HUES48 (cell line): ENCODE measurements around the gene SCN2B.

Experiments used
- H3K27ac ChIP-seq: one replicate; pipeline ENCODE4 v1.7.0; 2013; ENCODE audit warnings: low read depth, low read length, inconsistent platforms
- H3K27me3 ChIP-seq: 2 replicates; pipeline ENCODE4 v1.6.1; 2013; ENCODE audit warnings: mild to moderate bottlenecking, low read length; ENCODE audit not compliant: control insufficient read depth, insufficient read depth
- H3K36me3 ChIP-seq: 2 replicates; pipeline ENCODE4 v1.6.1; 2013; ENCODE audit warnings: low read length; ENCODE audit not compliant: control insufficient read depth, insufficient read depth
- H3K4me1 ChIP-seq: 2 replicates; pipeline ENCODE4 v1.6.1; 2013; ENCODE audit warnings: mild to moderate bottlenecking, low read length; ENCODE audit not compliant: control insufficient read depth, insufficient read depth
- H3K4me3 ChIP-seq: 2 replicates; pipeline ENCODE4 v1.5.1; 2013; ENCODE audit warnings: mild to moderate bottlenecking, low read depth, low read length
- H3K9ac ChIP-seq: 2 replicates; pipeline ENCODE4 v1.6.1; 2013; ENCODE audit warnings: mild to moderate bottlenecking, low read depth, low read length, moderate library complexity
- H3K9me3 ChIP-seq: 2 replicates; pipeline ENCODE4 v1.6.1; 2013; ENCODE audit warnings: low read length; ENCODE audit not compliant: control insufficient read depth, insufficient read depth

The SCN2B gene

DNA sequence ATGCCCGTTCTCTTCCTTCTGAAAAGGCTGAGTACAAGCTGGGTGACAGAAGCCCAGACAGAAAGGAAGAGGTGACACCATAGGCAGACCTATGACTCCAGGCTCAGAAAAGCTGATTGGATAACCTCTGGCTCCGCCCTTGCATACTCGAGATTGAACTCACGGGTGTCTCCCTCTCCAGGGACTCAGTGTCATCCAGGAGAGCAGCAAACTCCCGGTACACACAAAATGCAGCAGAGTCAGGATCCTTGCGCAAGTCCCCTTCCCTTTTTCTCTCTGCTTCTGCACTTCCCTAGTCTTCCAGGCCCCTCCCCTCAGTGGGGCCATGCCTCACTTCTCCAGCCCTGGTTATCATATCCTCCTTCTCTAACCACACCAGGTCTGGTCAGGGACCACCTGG lies 33.6 kb downstream of the SCN2B start:
- Histone ChIP-seq H3K4me1 (peaks cover 10% of the 10 kb centered on the region), H3K36me3 (no peaks in the 10 kb centered on the region), H3K9ac (no peak overlapping the region), H3K27me3 (peaks cover 47% of the 10 kb centered on the region), H3K9me3 (no peaks in the 10 kb centered on the region), H3K27ac (no peak overlapping the region), H3K4me3 (no peak overlapping the region)

DNA sequence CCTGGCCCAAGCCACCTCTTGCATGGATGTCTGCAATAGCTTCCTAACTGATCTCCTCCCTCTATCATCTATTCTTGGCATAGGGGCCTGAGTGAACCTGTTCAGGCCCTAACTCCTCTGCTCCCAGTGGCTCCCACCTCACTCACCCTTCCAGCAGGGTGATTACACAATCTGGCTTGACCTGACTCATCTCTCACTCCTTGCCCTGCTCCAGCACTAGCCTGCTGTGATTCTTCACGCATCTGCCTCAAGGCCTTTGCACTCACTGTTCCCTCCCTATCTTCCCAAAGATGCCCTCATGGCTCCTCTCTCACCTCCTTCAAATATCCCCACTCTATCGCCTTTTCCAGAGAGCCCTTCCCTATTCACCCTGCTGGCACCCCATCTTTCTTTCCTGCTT lies 34.4 kb downstream of the SCN2B start:
- Histone ChIP-seq H3K27ac (no peak overlapping the region), H3K4me1 (peaks cover 5% of the 10 kb centered on the region; the same call in 1 of the 2 replicates), H3K27me3 (peaks cover 40% of the 10 kb centered on the region), H3K9ac (no peak overlapping the region), H3K9me3 (no peaks in the 10 kb centered on the region), H3K4me3 (no peak overlapping the region), H3K36me3 (no peaks in the 10 kb centered on the region)

DNA sequence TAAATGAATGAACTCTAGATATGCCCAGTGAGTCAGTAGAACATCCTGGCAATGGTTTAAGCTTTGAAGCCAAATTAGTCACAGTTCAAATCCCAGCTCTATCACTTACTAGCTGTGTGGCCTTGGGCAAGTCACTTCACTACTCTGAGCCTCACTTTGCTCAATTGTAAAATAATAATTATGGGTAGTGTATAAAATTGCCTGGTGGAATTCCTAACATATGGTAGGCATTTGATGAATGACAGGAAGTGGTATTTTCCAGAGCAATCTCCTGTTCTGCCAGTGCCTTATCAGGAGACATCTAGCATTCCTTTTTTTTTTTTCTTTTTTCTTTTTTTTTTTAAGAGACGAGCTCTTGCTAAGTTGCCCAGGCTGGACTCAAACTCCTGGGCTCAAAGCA lies 36.9 kb downstream of the SCN2B start:
- Histone ChIP-seq H3K9ac (no peak overlapping the region), H3K4me3 (no peak overlapping the region), H3K9me3 (no peaks in the 10 kb centered on the region)

DNA sequence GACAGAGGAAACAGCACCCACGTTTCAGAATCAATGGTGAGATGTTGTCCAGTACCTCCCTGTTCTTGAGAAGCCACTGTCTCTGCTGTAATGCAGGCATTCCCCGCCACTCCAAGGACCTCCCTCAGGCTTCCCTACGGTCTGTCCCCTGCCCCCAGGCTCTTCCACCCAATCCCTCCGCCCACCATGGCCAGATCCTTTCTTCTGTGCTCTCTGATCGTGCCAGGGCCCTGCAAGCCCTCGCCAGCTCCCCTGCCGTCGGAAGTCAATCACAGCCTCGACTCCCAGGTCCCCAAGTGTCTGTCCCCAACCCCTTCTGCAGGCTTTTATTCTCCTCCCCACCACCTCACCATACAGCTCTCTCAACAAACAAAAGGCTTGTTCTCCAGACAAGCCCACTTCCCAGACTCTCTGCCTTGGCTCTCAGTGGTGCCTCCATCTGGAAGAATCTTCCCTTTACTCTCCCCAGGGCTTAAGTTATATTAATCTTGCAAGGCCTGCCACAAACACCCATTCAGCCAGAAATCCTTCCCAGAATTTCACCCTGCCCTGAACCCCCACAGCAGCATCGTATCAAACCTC lies 37.5 kb downstream of the SCN2B start:
- Histone ChIP-seq H3K36me3 (no peaks in the 10 kb centered on the region), H3K4me1 (no peaks in the 10 kb centered on the region), H3K4me3 (no peak overlapping the region), H3K9ac (no peak overlapping the region), H3K9me3 (no peaks in the 10 kb centered on the region), H3K27me3 (peaks cover 17% of the 10 kb centered on the region), H3K27ac (no peak overlapping the region)

More for the DNA sequence above, 36.9 kb downstream of the SCN2B start:
- Histone ChIP-seq H3K36me3 (no peaks in the 10 kb centered on the region), H3K27ac (no peak overlapping the region), H3K4me1 (no peaks in the 10 kb centered on the region), H3K27me3 (peaks cover 23% of the 10 kb centered on the region)

DNA sequence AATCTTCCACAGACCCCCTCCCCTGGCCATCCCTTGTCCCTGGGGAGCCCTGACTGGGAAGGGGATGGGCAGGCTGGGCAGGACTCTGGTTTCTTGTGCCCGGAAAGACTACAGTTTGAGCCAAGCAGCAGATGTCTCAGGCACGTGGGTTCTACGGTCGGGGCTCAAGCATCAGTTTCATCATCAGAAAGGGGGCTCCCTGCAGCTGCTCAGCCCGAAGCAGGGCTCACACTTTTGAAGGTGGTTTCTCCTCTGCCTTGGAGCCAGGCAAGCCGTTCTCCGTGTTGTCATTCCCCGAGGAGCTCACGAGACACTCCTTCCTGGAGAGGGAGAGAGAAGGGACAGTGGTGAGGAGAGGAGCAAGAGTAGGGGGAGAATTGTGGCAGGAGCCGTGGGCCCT lies 39.6 kb downstream of the SCN2B start:
- Histone ChIP-seq H3K4me1 (no peaks in the 10 kb centered on the region), H3K4me3 (no peak overlapping the region), H3K27me3 (no peaks in the 10 kb centered on the region), H3K9ac (no peak overlapping the region), H3K27ac (no peak overlapping the region), H3K9me3 (no peaks in the 10 kb centered on the region), H3K36me3 (no peaks in the 10 kb centered on the region)

DNA sequence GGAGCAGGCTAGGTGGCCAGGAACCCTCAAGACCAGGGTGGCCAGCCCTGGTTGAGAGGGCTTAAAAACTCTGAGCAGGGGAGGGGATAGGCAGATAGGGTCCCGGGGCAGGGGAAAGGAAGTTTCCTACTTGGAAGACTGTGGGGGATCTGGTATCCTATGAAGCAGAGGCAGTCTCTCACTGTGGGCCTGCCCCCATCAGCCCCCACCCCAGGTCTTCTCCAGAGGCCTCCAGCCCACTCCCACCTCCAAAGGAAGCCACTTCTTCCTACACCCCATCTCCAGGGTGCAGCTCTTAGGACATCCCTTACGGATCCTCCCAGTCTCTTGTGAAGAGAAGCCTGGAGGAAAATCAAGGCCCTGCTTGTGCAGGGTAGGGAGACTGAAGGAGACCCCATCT lies 40.1 kb downstream of the SCN2B start:
- H3K4me1 ChIP-seq: no peaks in the 10 kb centered on the region
- no peaks in the 10 kb centered on the region for H3K27me3 ChIP-seq
- H3K9me3 ChIP-seq: no peaks in the 10 kb centered on the region
- H3K27ac ChIP-seq: no peak overlapping the region
- no peak overlapping the region for H3K4me3 ChIP-seq
- H3K9ac ChIP-seq: no peak overlapping the region
- H3K36me3 ChIP-seq: no peaks in the 10 kb centered on the region

DNA sequence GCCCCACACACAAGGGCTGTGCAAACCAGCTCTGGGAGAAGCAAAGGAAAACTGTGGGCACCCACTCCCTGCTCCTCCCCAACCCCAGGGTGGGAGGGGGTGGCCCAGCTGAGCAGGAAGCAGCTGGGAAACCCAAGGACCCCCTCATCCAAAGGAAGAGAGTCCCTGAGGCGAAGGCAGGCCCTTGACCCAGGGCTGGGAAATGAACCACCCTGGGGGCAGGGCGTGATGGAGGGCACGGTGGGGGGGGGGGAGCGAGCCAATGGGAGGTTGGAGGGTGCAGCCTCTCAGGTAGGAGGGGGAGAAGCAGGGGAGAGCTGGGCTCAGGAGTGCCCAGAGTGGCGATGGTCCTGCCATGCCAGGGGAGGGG lies 40.7 kb downstream of the SCN2B start:
- H3K27ac ChIP-seq: no peak overlapping the region
- H3K27me3 ChIP-seq: no peaks in the 10 kb centered on the region
- H3K4me3 ChIP-seq: no peak overlapping the region
- no peaks in the 10 kb centered on the region for H3K9me3 ChIP-seq
- H3K9ac ChIP-seq: no peak overlapping the region
- H3K36me3 ChIP-seq: no peaks in the 10 kb centered on the region
- no peaks in the 10 kb centered on the region for H3K4me1 ChIP-seq

DNA sequence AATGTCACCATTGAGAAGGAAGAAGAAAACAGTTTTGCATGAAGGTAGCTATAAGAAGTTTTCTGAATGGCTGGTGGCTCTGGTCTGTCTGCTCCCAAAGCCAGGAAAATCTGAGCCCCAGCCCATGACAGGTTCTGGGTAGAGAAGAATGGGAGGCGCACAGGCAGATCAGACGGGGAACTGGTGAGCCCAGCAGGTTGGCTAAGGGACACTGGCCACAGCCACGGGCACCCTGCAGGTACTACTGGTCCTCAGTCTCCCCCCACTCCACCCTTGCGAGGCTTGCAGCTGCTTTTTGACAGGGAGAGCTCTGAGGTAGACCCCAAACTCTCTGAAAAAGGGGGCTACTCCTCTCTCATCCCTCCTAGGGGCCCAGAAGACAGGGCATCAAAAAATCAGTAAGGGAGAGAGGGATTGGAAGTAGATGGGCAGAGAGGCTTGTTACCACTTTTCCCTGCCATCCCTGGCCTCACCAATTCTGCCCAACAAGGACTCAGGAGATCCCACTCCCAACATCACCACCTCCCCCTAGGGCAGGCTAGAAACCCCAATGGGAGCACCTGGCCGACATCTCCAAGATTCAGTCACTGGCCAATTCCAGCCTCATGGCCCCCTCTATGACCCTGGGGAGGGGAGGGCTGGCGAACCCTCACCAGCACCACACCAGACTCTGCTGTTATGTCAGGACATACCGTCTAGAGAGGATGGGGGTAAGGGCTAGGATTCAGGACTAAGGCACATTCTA lies 41.2 kb downstream of the SCN2B start:
- Histone ChIP-seq H3K9me3 (no peaks in the 10 kb centered on the region), H3K27ac (no peak overlapping the region), H3K4me1 (no peaks in the 10 kb centered on the region), H3K36me3 (no peaks in the 10 kb centered on the region), H3K27me3 (no peaks in the 10 kb centered on the region), H3K4me3 (no peak overlapping the region), H3K9ac (no peak overlapping the region)

DNA sequence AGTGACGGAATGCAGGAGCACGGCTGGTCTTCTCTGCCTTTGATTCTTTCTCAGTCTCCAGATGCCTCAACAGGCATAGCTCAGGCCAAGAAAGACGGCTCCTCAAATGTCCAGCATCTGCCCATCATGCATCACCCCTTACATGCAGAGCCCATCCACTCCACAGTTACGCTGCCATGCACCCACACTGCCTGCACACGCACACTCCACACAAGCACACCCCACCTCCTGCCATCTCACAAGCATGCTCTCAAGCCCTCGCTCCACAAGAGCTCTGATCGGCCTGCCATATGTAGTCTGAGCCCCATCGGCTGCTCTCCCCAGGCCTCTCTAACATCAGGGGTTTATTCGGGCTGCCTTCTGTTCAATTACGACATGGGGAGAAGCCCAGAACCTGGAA lies 42.6 kb downstream of the SCN2B start:
- Histone ChIP-seq H3K9me3 (no peaks in the 10 kb centered on the region), H3K4me3 (no peak overlapping the region), H3K27me3 (no peaks in the 10 kb centered on the region), H3K36me3 (no peaks in the 10 kb centered on the region), H3K4me1 (no peaks in the 10 kb centered on the region), H3K27ac (no peak overlapping the region), H3K9ac (no peak overlapping the region)

DNA sequence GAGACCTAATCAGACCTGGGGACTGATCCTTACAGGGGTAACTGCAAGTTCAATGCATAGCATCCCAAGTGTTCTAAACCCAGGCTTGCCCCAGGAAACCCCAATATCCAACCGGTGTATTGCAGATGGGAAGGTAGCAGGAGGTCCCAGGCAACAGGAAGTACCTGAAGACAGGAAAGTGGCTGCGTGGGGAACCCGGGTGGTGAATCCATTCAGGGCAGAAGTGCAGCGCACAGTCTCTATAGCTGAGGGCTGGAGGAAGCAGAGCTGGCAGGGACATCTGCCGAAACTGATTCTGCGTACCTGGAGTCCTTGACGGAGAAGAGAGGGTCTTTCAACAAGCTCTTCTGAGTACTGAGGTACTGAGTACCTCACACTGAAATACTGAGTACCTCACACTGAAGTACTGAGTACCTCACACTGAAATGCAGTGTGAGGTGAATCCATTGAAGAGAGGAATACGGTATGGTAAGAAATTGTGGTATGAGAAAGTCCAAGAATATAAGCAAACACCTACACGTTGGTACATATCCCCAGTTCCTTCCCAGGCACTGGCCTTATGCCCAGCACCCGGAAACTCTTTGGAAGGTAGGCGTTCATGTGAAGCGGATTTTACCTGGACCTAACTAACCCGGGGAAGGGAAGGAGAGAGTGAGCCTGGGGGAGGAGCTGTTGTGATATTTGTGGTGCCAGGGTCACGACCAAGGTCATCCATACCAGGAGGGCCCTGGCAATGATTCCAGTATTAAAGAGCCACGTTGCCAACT lies 43.9 kb downstream of the SCN2B start:
- Histone ChIP-seq H3K9me3 (no peaks in the 10 kb centered on the region), H3K27ac (no peak overlapping the region), H3K9ac (no peak overlapping the region), H3K27me3 (no peaks in the 10 kb centered on the region), H3K36me3 (no peaks in the 10 kb centered on the region), H3K4me3 (no peak overlapping the region), H3K4me1 (no peaks in the 10 kb centered on the region)

DNA sequence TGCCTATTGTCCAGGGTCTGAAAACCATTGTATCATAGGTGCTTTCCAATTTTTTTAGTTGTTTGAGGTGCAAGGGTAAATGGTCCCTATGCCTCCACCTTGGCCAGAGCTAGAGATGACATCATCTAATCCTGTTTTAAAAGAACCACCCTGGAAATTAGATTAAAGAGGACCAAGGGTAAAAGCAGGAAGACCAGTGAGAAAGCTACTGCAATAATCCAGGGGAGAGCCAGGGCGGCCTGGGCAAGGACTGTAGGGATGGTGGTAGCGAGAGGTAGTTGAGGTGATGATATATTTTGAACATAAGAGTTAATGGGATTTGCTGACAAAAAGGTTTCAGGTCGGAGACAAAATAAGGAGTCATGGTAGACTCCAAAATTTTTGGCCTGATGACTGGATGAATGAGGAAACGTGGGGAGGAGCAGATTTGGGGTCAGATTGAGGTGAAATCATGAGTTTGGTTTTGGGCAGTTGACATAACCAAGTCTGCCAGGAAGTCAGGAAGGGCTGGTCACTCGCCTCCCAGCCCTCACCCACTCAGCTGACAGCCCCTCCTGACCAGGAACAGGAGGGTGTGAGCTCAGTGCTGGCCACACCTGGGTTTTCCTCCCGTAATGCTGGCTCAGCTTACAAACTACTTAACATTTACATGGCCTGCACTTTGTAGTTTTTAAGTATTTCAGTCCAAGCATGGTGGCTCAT lies 46.8 kb downstream of the SCN2B start:
- H3K36me3 ChIP-seq: no peaks in the 10 kb centered on the region
- no peaks in the 10 kb centered on the region for H3K9me3 ChIP-seq
- H3K27ac ChIP-seq: no peak overlapping the region

More for the DNA sequence above, 46.8 kb downstream of the SCN2B start:
- H3K4me1 ChIP-seq: no peaks in the 10 kb centered on the region
- no peak overlapping the region for H3K9ac ChIP-seq
- no peaks in the 10 kb centered on the region for H3K27me3 ChIP-seq
- H3K4me3 ChIP-seq: no peak overlapping the region
